Stimulated activated CD4-positive, alpha-beta T cell treated with anti-CD3 and anti-CD28 coated beads, Interleukin-12 subunit alpha, Interleukin-12 subunit beta, amount 100 ng/mL, for 48 hours (primary cell): Measurements from ENCODE around the gene AKAP13.
"Not testable (repeated sequence)": the region's sequence is repeated elsewhere in the genome, so short reads cannot be mapped to it uniquely, and the experiment has no call there.

Experiments
- DNase-seq, 3 donors: peaks; one replicate each; pipeline ENCODE4 v3.0.0-alpha.2; 2020; ENCODE audit warnings: low read depth in 2 of 3, low spot score in 1 of 3

The AKAP13 gene

DNA sequence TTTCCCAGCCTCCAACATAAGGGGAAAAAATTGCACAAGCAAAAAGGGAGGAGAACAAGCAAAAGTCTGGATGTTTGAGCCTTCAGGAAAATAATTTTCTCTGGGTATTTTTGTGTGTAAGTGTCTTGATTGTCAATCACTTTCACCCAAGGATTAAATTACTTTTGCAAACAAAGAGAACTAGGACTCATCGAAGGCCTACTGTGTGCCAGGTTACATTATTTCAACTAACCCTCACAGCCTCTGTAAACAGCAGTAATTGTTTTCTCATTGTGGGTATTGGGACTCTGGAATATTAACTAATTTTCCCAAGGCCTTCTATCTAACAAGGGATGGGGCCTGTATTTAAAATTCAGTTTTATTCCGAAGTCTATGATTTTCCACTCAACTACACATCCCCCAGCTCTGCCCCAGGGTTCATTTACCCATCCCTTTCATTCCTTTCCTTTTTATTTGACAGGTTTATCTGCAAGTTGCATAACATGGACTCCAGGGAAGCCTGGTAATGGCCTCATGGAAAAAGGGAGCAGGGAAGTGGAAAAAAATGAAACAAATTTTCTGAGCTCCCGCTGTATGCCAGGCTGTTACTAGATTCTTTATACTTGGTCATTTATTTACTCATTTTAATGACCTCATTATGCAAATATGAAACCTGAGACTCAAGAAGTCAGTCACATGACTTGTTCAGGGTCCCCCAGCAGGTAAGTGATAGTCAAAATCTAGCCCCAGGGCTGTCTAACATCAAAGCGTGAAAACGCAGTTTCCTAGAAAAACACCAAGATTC, 32.9 kb upstream of the AKAP13 start:
- not testable (repeated sequence) for DNase-seq

DNA sequence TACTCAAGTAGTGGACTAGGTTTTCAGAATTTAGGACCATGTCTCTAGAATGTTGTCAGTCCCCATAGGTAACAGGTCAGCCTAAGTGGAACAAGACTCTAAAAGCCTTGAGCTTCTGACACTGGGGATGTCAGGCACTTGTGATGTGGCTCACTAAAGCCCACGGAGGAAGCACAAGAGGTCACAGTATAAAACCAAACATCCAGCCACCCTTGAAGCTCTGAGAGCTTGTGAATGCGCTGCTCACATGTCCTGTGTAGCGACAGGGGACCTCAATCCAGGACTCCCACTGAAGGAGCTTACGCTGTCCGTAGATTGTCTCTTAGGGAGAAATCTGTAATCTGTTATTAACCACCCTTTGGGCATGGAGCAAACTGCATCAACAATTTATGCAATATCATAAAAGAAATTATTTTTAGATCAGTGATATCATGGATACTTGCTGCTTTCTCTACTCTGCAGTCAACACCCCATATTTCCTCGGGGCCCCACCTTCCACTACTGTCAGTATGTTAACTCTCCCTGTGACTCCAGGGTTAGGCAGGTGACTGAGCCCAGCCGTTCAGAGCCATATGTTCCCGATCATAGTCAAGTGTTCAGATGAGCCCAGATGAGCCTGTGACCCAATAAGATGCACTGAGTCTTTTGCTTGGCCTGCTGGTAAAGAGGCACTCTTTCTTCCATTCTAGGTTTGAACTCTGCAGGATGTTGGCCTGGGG, 32.2 kb upstream of the AKAP13 start:
- not testable (repeated sequence) for DNase-seq

DNA sequence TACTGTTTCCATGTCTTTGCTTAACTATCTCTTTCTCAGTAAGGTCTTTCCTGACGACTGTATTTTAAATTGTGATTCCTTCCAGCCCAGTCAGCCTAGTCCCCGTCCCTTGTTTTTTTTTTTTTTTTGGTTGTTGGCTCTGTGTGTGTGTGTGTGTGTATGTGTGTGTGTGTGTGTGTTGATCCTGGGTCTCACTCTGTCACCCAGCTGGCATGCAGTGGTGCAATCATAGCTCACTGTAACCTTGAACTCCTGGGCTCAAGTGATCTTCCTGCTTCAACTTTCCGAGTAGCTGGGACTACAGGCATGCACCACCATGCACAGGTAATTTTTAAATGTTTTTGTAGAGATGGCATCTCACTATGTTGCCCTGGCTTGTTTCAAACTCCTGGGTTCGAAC, 31.3 kb upstream of the AKAP13 start:
- DNase-seq, result not testable (repeated sequence)

DNA sequence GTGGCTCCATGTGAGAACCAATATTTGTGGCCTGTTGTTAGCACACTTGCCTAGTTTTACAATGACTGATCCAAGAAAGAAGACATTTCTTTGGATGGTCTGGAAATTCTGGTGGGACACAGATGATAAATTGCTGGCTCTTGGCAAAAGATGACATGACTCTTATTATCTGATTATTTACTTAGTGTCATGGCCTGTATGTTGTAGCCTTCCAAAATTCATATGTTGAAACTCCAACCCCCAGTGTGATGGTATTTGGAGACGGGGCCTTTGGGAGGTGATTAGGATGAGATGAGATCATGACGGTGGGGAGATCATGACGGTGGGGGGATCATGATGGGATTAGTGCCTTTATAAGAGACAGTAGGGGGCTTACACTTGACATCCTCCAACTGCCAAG, 30.0 kb upstream of the AKAP13 start:
- DNase-seq, result no peak

DNA sequence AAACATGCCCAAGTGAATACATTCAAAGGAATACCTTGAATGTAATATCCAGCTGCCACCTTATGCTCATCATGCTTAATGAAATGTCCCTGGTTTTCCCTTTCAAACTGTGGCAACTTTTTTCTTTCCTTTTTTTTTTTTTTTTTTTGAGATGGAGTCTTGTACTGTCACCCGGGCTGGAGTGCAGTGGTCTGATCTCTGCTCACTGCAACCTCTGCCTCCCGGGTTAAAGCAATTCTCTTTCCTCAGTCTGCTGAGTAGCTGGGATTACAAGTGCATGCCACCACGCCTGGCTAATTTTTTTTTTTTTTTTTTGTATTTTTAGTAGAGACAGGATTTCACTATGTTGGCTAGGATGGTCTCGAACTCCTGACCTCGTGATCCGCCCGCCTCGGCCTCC, 28.9 kb upstream of the AKAP13 start:
- DNase-seq, result not testable (repeated sequence)

DNA sequence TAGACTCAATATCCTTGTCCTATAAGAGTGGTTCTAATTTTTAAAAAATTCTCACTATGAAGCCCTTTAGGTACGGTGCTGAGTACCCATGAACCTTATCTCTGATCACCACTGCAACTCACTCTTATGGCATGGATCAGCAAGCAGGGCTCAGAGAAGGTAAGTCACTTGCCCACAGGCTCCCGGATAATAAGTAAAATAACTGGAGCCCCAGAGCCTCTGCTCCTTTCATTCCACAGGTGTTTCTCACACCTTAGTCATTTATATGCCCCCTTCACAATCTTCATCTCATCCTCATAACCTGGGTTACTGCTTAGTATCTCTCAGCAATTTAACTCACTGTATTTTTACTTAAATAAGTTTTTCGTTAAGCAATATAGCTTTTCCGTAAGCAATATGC, 28.4 kb upstream of the AKAP13 start:
- DNase-seq, result no peak

DNA sequence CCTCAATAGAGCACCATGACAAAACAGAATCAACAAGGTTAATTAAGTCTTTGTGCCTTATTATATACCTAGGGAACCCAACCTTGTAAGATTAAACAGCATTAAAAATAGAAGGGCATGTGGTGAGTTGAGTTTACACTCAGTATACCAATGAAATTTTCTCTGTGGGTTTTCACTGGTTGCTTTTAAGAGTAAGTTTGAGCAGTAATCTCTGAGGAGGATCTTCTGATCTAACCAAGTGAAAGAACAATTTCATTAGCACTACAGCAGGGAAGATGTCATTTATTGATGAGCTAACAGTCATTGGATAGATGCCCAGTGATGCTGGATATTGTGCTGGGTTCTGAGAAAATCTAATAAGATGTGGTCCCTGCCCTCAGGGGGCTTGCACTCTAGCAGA, 26.9 kb upstream of the AKAP13 start:
- no peak for DNase-seq

DNA sequence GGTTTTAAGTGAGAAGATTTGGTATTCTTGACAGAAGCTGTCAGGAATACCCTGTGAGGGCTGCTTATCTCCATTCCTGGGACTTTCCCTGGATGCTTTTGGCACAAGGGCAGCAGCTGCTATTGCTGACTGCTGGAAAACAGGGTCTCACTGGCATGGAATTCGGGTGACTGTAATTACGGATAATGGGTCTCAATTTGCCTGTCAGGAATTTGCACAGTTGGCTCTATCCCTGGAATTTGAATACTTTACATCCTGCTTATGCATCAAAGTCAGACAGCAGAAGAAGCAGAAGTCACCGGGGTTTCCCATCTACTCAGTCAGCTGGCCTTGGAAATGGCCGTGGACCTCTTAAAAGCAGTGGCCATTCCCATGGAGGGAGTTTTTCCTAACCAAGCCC, 25.9 kb upstream of the AKAP13 start:
- DNase-seq, result no peak

DNA sequence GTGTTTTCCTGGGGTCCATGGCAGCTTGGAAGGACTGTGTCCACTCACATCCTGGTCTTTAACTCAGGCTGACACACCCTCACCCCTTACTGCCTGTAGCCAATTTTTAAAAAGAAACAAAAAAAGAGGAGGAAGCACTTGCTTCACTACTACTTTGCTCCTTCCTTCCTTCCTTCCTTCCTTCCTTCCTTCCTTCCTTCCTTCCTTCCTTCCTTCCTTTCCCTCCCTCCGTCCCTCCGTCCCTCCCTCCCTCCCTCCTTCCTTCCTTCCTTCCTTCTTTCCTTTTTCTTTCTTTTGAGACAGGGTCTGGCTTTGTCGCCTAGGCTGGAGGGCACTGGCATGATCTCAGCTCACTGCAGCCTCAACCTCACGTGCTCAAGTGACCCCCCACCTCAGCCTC, 25.5 kb upstream of the AKAP13 start:
- no peak for DNase-seq

DNA sequence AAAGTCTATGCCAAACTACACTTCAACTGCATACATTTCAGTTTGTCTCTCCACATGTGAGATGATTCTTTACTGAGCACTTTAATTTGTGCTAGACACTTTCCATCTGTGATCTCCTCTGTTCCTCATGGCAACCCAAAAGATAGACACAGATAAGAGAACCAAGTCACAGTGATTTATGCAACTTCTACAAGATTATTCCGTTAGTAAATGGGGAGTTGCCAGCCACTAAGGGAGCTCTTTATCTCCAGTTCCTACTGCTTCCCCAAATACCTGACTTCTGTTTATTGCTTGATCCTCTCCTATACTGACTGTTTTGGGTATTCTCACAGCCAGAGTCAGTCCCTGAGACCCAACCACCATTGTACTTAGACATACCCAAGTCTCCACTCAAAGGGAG, 24.1 kb upstream of the AKAP13 start:
- no peak for DNase-seq

DNA sequence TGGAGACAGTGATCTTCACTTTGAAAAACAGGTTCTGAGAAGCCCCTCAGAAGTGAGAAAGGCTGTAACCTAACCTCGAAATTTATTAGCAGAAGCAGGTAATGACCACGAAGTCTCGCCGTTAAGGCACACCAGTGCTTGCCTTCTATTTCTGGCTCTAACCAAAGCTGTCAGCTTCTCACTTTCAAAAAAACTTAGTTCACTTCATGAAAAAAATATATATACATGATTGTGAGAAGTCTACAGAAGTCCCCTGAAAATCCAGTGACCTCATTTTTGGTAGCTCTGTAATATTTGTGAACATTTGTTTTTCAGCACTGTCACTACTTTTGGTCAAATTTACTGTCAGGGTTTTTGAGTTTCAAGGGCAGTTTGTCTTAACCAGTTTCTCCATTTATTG, 19.1 kb upstream of the AKAP13 start:
- DNase-seq, result no peak

DNA sequence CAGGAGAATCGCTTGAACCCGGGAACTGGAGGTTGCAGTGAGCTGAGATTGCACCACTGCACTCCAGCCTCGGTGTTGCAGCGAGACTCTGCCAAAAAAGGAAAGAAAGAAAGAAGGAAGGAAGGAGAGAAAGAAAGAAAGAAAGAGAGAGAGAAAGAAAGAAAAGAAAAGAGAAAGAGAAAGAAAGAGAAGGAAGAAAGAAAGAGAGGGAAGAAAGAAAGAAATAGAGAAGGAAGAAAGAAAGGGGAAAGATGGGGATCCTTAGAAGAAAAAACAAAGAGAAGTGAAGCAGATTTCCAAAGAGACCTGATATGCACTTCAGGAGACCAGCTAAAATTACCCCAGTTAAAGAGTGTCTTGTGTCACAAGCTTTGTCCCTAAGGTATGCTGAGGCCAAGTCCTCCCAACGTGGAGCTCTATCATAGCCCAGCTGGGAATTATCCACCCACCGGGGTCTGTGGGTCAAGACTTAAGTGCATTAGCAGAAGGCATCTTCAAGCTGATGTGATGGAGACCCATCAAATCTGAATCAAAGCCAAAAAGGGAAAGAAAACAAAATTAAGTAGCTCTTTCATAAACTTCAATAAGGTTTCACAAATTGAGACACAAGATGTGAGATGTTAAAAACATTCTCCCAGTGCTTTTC, 17.8 kb upstream of the AKAP13 start:
- DNase-seq, result no peak

DNA sequence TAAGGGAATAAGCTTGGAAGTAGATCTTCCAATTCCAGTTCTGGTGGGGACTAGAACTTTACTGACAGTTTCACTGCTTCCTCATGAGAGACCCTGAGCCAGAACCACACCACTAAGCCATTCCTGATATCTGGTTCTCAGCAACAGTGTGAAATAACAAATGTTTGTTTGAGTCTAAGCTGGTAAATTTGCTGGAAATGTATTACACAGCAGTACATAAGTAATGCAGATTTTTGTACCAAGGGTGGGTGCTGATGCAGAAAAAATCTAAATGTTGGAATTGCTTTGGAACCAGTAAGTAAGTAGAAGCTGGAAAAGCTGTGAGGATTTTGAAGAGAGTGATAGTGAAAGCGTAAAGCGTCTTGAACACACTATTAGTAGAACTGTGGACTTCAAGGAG, 14.4 kb upstream of the AKAP13 start:
- no peak for DNase-seq

DNA sequence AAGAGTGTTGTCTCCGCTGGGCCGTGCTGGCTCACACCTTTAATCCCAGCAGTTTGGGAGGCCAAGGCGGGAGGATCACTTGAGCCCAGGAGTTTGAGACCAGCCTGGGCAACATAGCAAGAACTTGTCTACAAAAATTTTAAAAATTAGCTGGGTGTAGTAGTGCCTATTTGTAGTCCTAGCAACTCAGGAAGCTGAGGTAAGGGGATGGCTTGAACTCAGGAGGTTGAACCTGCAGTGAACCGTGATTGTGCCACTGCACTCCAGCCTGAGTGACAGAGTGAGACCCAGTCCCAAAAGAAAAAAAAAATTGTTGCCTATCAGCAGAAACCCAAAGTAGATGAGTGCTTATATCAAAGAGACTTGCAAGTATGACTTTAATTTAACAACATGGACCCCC, 12.7 kb upstream of the AKAP13 start:
- no peak for DNase-seq

DNA sequence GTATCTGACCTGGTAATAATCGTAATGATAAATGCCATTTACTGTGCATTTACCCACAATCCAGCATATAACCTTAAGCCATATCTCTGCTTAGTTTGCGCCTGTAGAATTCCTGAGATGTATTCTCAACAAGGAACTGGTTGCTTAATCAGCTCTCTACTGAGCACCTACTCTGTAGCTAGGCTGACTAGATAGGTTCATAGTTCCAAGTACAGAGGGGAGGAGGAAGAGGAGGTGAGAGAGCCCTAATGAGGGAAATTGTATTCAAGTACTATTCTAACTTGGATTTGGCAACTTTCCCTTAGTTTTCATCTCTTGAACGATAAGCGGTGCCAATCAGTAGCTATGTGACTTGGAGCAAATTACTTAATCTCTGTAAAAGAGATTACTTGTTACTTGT, 5.6 kb upstream of the AKAP13 start:
- no peak for DNase-seq

DNA sequence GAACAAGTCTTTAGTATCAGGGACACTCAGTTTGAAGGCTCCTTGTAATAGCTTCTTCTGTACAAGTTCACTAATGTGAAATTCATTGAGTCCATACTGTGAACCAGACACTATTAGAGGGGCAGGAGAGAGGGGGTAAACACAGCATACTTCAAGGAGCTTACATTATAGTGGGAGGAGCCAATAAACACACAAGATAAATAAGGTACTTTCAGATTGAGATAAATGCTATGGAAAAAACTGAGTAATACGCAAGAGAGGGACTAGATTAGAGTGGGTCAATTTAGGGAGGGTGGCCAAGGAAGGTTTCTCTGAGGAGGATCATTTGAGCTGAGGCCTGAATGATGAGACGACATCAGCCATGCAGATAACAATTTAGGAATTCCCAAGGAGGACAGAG, 3.1 kb upstream of the AKAP13 start:
- no peak for DNase-seq

DNA sequence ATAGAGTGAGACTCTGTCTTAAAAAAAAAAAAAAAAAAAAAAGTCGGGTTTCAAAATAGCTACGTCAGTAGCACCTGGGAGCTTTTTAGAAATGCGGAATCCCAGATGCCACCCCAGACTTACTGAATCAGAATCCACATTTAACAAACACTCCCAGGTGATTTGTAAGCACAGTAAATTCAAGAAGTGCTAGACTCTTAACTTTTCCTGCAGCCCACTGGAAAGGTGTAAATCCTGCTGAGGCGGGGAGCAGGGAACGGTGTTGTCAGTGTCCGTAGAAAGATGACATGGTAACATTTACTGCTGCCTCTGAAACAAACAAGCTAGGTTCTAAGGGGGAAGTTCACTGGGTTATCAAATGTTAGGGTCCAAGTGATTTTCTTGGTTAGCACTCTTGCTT, 2.4 kb upstream of the AKAP13 start:
- no peak for DNase-seq

DNA sequence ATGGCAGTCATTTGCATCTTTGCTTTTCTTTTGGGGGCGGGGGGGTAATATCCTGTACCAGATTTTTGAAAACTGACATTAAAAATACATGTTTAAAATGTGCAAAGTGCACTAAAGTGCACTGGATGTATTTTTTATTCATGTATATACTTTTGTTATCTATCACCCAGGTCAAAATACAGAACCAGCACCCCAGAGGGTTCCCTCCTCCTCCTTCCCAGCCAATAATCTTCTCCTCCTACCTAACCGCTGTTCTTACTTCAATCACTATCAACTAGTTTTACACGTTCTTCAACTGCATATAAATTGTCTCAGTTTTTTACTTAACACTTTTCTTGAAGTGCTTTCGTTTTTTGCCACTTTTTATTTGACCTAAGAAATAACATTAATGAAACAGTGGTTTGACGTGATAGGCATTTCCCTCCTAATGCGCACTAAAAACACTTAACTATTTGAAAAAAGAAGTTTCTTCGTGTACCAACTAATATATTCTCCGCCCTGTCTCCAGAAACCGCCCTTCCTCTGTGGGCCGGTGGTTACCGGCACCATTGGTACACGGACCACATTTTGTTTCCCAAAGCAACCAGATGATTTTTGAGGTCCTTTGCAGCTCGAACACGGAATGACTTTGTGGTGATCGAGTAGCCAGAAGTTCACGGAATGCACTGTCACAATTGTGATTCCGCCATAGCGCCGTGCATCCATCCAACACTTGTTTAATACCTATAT, 836 bp upstream of the AKAP13 start:
- peak in 2 of 3 donors; percentile 4 to 39 for DNase-seq

DNA sequence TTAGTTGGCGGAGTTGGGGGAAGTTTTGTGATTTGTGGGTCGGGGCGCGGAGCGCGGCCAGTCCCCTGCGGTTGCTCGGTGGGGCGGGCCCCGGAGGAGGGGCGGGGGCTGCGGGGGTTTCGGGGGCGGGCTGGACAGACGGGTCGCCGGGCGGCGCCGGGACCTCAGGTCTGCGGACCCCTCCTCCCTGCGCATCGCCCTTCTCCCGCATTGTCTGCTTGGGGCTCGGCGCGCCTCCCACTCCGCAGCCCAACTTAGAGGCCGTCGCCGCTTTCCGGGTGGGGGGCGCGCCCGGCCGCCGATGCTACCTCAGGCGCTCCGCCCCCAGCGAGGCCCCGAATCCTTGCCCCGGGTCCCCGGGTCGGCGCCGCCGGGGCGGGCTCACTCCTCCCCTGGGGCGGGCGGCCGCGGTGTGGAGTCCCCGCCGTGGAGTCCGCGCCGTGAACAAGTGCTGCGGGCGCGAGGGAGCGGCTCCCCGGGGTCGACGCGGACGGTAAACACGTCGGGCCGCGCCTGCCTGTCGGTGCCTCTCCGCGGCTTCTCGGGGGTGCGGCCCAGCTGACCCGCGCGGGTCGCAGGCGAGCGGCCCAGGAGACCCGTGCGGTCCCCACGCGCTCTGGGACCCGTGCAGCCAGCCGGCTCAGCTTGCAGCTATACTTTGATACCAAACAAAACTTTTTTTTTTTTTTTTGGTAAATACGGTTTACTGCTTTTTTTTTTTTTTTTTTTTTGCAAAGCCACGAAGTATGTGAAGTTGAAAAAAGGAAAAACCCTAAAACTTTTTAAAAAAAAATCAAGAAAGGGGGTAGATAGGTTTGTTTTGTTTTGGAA, 624 bp downstream of the AKAP13 start:
- peak in 2 of 3 donors; percentile 10 to 37 for DNase-seq

DNA sequence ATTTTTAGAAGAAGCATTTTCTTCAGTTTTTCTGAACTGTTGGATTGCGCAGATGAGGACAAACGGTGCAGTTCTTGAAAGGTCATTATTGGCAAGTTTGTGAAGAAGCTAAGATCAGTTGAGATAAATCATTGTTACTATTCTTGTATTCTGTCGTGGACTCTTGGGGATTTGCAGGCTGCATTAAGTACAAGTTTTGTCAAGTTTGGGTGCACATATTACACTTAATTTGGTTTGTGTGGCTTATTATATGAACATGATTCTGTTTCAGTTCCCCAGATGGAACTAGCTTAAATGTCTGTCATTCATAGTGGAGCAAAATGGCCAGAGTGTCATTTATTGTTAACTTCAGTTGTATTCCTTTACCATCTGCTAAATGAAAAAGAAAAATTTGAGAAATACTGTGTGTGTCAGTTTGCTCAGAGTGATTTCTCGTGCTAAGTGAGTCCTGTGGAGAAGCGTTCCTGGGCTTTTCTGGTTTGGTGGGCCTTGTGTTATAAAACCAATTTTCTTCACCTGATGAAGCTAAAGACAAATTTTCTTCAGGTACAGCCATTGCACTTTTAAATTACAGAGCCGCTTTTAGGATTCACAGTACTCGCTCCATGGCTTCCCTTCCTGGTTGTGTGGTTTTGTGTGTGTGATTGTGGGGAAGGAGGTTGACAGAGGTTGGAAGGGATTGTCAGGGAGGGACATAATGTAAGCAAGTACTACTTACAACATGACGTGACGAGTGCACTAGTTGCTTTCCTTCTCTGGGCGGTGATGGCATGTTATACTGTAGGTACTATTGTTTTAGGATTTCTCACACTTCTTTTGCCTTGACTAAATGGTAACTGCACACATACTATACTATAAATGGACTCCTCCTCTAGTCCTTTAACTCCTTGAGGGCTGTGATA, 1.7 kb downstream of the AKAP13 start:
- no peak for DNase-seq
